ENCODE measurements around the gene MAPKAPK5. TPM values are rescaled to one million over a fixed set of nuclear protein-coding genes. Genes with fewer than 3 reads are reported as not detected.

The MAPKAPK5 gene
- total and polyA plus RNA-seq, 5 donors, result 12.6 to 35.0 (median 27.1) TPM

GRCh38 chr12:111858186-111858585 lies 16.2 kb downstream of the MAPKAPK5 start:
- Histone ChIP-seq H3K9me3 (ENCODE audit: control insufficient read depth, low read length) (no peaks in the 10 kb centered on the region), H3K4me3 (ENCODE audit: low read length) (no peak overlapping the region), H3K27me3 (ENCODE audit: control insufficient read depth, insufficient read depth) (no peaks in the 10 kb centered on the region), H3K4me1 (ENCODE audit: control insufficient read depth, insufficient read depth, low read length) (no peaks in the 10 kb centered on the region), H3K27ac (ENCODE audit: low read length) (no peak overlapping the region)
- no peak for DNase-seq
- no peak for ATAC-seq
- WGBS, result 96% methylated on average over 2 of the region's 2 CpGs
- intact Hi-C loops (cut with DNase I), result no loop called here

GRCh38 chr12:111858778-111859177 lies 16.8 kb downstream of the MAPKAPK5 start:
- DNase-seq (no peak), ATAC-seq (no peak)
- intact Hi-C loops (cut with DNase I), result no loop called here
- Histone ChIP-seq H3K27ac (ENCODE audit: low read length) (no peak overlapping the region), H3K27me3 (ENCODE audit: control insufficient read depth, insufficient read depth) (no peaks in the 10 kb centered on the region), H3K4me3 (ENCODE audit: low read length) (no peak overlapping the region), H3K9me3 (ENCODE audit: control insufficient read depth, low read length) (no peaks in the 10 kb centered on the region), H3K4me1 (ENCODE audit: control insufficient read depth, insufficient read depth, low read length) (no peaks in the 10 kb centered on the region)
- WGBS, result 97% methylated on average over 7 of the region's 7 CpGs

GRCh38 chr12:111864913-111865312 lies 22.9 kb downstream of the MAPKAPK5 start:
- Histone ChIP-seq H3K4me1 (ENCODE audit: control insufficient read depth, insufficient read depth, low read length) (no peaks in the 10 kb centered on the region), H3K27ac (ENCODE audit: low read length) (no peak overlapping the region), H3K9me3 (ENCODE audit: control insufficient read depth, low read length) (no peaks in the 10 kb centered on the region), H3K27me3 (ENCODE audit: control insufficient read depth, insufficient read depth) (no peaks in the 10 kb centered on the region), H3K4me3 (ENCODE audit: low read length) (no peak overlapping the region)
- DNase-seq (no peak), ATAC-seq (no peak)
- intact Hi-C loops (cut with DNase I), result no loop called here
- 89% methylated on average over 1 of the region's 1 CpG for WGBS

- Histone ChIP-seq H3K4me1 (ENCODE audit: control insufficient read depth, insufficient read depth, low read length) (no peaks in the 10 kb centered on the region), H3K9me3 (ENCODE audit: control insufficient read depth, low read length) (no peaks in the 10 kb centered on the region), H3K4me3 (ENCODE audit: low read length) (no peak overlapping the region), H3K27ac (ENCODE audit: low read length) (no peak overlapping the region), H3K27me3 (ENCODE audit: control insufficient read depth, insufficient read depth) (no peaks in the 10 kb centered on the region)
- ATAC-seq, result no peak
- intact Hi-C loops (cut with DNase I), result no loop called here
- DNase-seq, result no peak
- WGBS, result 75% methylated on average over 2 of the region's 2 CpGs
Observed at GRCh38 chr12:111867531-111867930, 25.5 kb downstream of the MAPKAPK5 start.

- Histone ChIP-seq H3K27me3 (ENCODE audit: control insufficient read depth, insufficient read depth) (no peaks in the 10 kb centered on the region), H3K9me3 (ENCODE audit: control insufficient read depth, low read length) (no peaks in the 10 kb centered on the region), H3K27ac (ENCODE audit: low read length) (no peak overlapping the region), H3K4me3 (ENCODE audit: low read length) (no peak overlapping the region), H3K4me1 (ENCODE audit: control insufficient read depth, insufficient read depth, low read length) (no peaks in the 10 kb centered on the region)
- no peak for ATAC-seq
- DNase-seq, result no peak
- intact Hi-C loops (cut with DNase I), result no loop called here
- WGBS, result 83% methylated on average over 2 of the region's 2 CpGs
Observed at GRCh38 chr12:111868676-111869588, 26.9 kb downstream of the MAPKAPK5 start.

GRCh38 chr12:111869671-111870070 lies 27.6 kb downstream of the MAPKAPK5 start:
- H3K27ac ChIP-seq (ENCODE audit: low read length), result no peak overlapping the region
- 90% methylated on average over 1 of the region's 1 CpG for WGBS
- no peaks in the 10 kb centered on the region for H3K9me3 ChIP-seq (ENCODE audit: control insufficient read depth, low read length)
- H3K4me3 ChIP-seq (ENCODE audit: low read length), result no peak overlapping the region
- H3K27me3 ChIP-seq (ENCODE audit: control insufficient read depth, insufficient read depth), result no peaks in the 10 kb centered on the region
- no peaks in the 10 kb centered on the region for H3K4me1 ChIP-seq (ENCODE audit: control insufficient read depth, insufficient read depth, low read length)
- ATAC-seq (no peak), DNase-seq (no peak)
- intact Hi-C loops (cut with DNase I), result no loop called here

- no peak for ATAC-seq
- H3K4me3 ChIP-seq (ENCODE audit: low read length), result no peak overlapping the region
- intact Hi-C loops (cut with DNase I), result no loop called here
- H3K4me1 ChIP-seq (ENCODE audit: control insufficient read depth, insufficient read depth, low read length), result no peaks in the 10 kb centered on the region
- H3K27ac ChIP-seq (ENCODE audit: low read length), result no peak overlapping the region
- 94% methylated on average over 6 of the region's 6 CpGs for WGBS
- DNase-seq, result no peak
- no peaks in the 10 kb centered on the region for H3K27me3 ChIP-seq (ENCODE audit: control insufficient read depth, insufficient read depth)
- H3K9me3 ChIP-seq (ENCODE audit: control insufficient read depth, low read length), result no peaks in the 10 kb centered on the region
Observed at GRCh38 chr12:111870216-111870615, 28.2 kb downstream of the MAPKAPK5 start.

- ATAC-seq (no peak), DNase-seq (no peak)
- intact Hi-C loops (cut with DNase I), result no loop called here
- no peaks in the 10 kb centered on the region for H3K4me1 ChIP-seq (ENCODE audit: control insufficient read depth, insufficient read depth, low read length)
- no peaks in the 10 kb centered on the region for H3K9me3 ChIP-seq (ENCODE audit: control insufficient read depth, low read length)
- no peak overlapping the region for H3K4me3 ChIP-seq (ENCODE audit: low read length)
- no peaks in the 10 kb centered on the region for H3K27me3 ChIP-seq (ENCODE audit: control insufficient read depth, insufficient read depth)
- 91% methylated on average over 2 of the region's 2 CpGs for WGBS
- no peak overlapping the region for H3K27ac ChIP-seq (ENCODE audit: low read length)
Observed at GRCh38 chr12:111870706-111871105, 28.7 kb downstream of the MAPKAPK5 start.

GRCh38 chr12:111873113-111873512 lies 31.1 kb downstream of the MAPKAPK5 start:
- H3K27ac ChIP-seq (ENCODE audit: low read length), result no peak overlapping the region
- H3K9me3 ChIP-seq (ENCODE audit: control insufficient read depth, low read length), result no peaks in the 10 kb centered on the region
- intact Hi-C loops (cut with DNase I), result no loop called here
- H3K27me3 ChIP-seq (ENCODE audit: control insufficient read depth, insufficient read depth), result no peaks in the 10 kb centered on the region
- DNase-seq, result no peak
- no peak for ATAC-seq
- H3K4me3 ChIP-seq (ENCODE audit: low read length), result no peak overlapping the region
- H3K4me1 ChIP-seq (ENCODE audit: control insufficient read depth, insufficient read depth, low read length), result no peaks in the 10 kb centered on the region
- 93% methylated on average over 7 of the region's 7 CpGs for WGBS

GRCh38 chr12:111881716-111882115 lies 39.7 kb downstream of the MAPKAPK5 start:
- Histone ChIP-seq H3K9me3 (ENCODE audit: control insufficient read depth, low read length) (no peaks in the 10 kb centered on the region), H3K27ac (ENCODE audit: low read length) (no peak overlapping the region), H3K27me3 (ENCODE audit: control insufficient read depth, insufficient read depth) (no peaks in the 10 kb centered on the region), H3K4me1 (ENCODE audit: control insufficient read depth, insufficient read depth, low read length) (no peaks in the 10 kb centered on the region), H3K4me3 (ENCODE audit: low read length) (no peak overlapping the region)
- intact Hi-C loops (cut with DNase I), result no loop called here
- 98% methylated on average over 1 of the region's 1 CpG for WGBS
- ATAC-seq (no peak), DNase-seq (no peak)

GRCh38 chr12:111886662-111887545 lies 44.9 kb downstream of the MAPKAPK5 start:
- WGBS, result 73% methylated on average over 7 of the region's 7 CpGs
- no peak overlapping the region for H3K27ac ChIP-seq (ENCODE audit: low read length)
- no peaks in the 10 kb centered on the region for H3K4me1 ChIP-seq (ENCODE audit: control insufficient read depth, insufficient read depth, low read length)
- no peak for DNase-seq
- intact Hi-C loops (cut with DNase I), result no loop called here
- no peaks in the 10 kb centered on the region for H3K9me3 ChIP-seq (ENCODE audit: control insufficient read depth, low read length)
- H3K4me3 ChIP-seq (ENCODE audit: low read length), result no peak overlapping the region
- peak; percentile 34 to 60 for ATAC-seq
- H3K27me3 ChIP-seq (ENCODE audit: control insufficient read depth, insufficient read depth), result no peaks in the 10 kb centered on the region
